ENCODE measurements around the gene MAPKAPK2.
"Not testable (repeated sequence)": the region's sequence is repeated elsewhere in the genome, so short reads cannot be mapped to it uniquely, and the experiment has no call there.

The MAPKAPK2 gene

GRCh38 chr1:206684478-206685333 lies at the start of gene MAPKAPK2:
Gene MAPKAPK2 (plus strand): TSS chr1:206684905. CDS start chr1:206685230, 325 bp downstream.
- no peak for FAIRE-seq

- no peak for FAIRE-seq
These were observed 49.4 kb upstream of the MAPKAPK2 start, which contains the start of gene DYRK3 for GRCh38 chr1:206635080-206635977. Gene DYRK3 (plus strand): TSS chr1:206635536. CDS start chr1:206635704, 168 bp downstream.

GRCh38 chr1:206635978-206636345 lies 48.7 kb upstream of the MAPKAPK2 start:
- no peak for FAIRE-seq

GRCh38 chr1:206636671-206637070 lies 48.0 kb upstream of the MAPKAPK2 start:
- FAIRE-seq, result no peak

GRCh38 chr1:206637605-206638004 lies 47.1 kb upstream of the MAPKAPK2 start:
- no peak for FAIRE-seq

- FAIRE-seq, result not testable (repeated sequence)
These were observed 42.6 kb upstream of the MAPKAPK2 start for GRCh38 chr1:206642074-206642473.

GRCh38 chr1:206643118-206643698 lies 41.5 kb upstream of the MAPKAPK2 start:
- no peak for FAIRE-seq

GRCh38 chr1:206646504-206646903 lies 38.2 kb upstream of the MAPKAPK2 start:
- FAIRE-seq, result no peak

- no peak for FAIRE-seq
These were observed 37.5 kb upstream of the MAPKAPK2 start for GRCh38 chr1:206647224-206647623.

GRCh38 chr1:206649261-206649921 lies 35.3 kb upstream of the MAPKAPK2 start:
- FAIRE-seq, result no peak

GRCh38 chr1:206651014-206651413 lies 33.7 kb upstream of the MAPKAPK2 start:
- FAIRE-seq, result no peak

- no peak for FAIRE-seq
These were observed 32.5 kb upstream of the MAPKAPK2 start for GRCh38 chr1:206651958-206652890.

GRCh38 chr1:206653715-206654459 lies 30.8 kb upstream of the MAPKAPK2 start:
- FAIRE-seq, result no peak

- FAIRE-seq, result no peak
These were observed 29.9 kb upstream of the MAPKAPK2 start for GRCh38 chr1:206654828-206655227.

GRCh38 chr1:206655471-206655882 lies 29.2 kb upstream of the MAPKAPK2 start:
- FAIRE-seq, result no peak

GRCh38 chr1:206656936-206657335 lies 27.8 kb upstream of the MAPKAPK2 start:
- FAIRE-seq, result no peak

GRCh38 chr1:206657751-206658150 lies 27.0 kb upstream of the MAPKAPK2 start:
- no peak for FAIRE-seq

- no peak for FAIRE-seq
These were observed 26.3 kb upstream of the MAPKAPK2 start for GRCh38 chr1:206658264-206658980.

GRCh38 chr1:206658981-206659273 lies 25.8 kb upstream of the MAPKAPK2 start:
- FAIRE-seq, result no peak

GRCh38 chr1:206660136-206660535 lies 24.6 kb upstream of the MAPKAPK2 start:
- FAIRE-seq, result no peak

Measured in colon (tissue), 2 donors.